GM06990 (cell line): ENCODE results near the gene NCOA1.

Experiments
- DNase-seq: peaks from one replicate; pipeline ENCODE4 v3.0.0-alpha.2; 2011; ENCODE audit not compliant: insufficient read length; ENCODE audit errors: extremely low read depth
- H3K27me3 ChIP-seq: replicated peaks from 2 replicates; pipeline ENCODE4 v1.6.0; 2011; ENCODE audit warnings: low read length; ENCODE audit not compliant: control insufficient read depth, insufficient read depth
- H3K36me3 ChIP-seq: 2 replicates; pipeline ENCODE4 v1.5.1; 2011; ENCODE audit warnings: low read length; ENCODE audit not compliant: control insufficient read depth, insufficient read depth
- H3K4me3 ChIP-seq: replicated peaks from 2 replicates; pipeline ENCODE4 v1.5.1; 2011; ENCODE audit warnings: low read depth, mild to moderate bottlenecking, control low read depth, low read length
- TF ChIP-seq, protein P1 (sequence below): IDR thresholded peaks from 2 replicates; pipeline ENCODE4 v1.5.1; 2011; ENCODE audit warnings: low read length, control low read depth, mild to moderate bottlenecking, inconsistent platforms; ENCODE audit not compliant: insufficient read depth, poor library complexity, severe bottlenecking

Gene NCOA1

DNA sequence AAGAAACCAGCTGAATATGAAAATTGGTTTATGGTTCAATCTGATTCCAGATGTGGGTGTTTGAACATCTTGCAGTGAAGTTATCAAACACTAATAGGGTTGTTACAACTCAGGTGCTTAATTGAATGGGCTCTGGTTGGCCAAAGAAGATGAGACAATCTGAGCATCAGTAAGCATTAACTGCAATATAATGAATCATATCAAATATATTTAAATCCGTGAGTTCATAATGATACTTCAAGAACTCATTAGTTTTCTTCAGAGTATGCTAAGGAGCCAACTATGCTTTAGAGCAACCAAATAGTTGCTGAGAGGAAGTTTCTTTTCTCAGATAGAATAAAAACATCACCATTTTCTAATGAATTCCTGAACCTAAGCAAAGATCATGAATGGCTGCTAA, 79.2 kb downstream of the NCOA1 start:
- DNase-seq, result no peak
- TF ChIP-seq, protein P1, sequence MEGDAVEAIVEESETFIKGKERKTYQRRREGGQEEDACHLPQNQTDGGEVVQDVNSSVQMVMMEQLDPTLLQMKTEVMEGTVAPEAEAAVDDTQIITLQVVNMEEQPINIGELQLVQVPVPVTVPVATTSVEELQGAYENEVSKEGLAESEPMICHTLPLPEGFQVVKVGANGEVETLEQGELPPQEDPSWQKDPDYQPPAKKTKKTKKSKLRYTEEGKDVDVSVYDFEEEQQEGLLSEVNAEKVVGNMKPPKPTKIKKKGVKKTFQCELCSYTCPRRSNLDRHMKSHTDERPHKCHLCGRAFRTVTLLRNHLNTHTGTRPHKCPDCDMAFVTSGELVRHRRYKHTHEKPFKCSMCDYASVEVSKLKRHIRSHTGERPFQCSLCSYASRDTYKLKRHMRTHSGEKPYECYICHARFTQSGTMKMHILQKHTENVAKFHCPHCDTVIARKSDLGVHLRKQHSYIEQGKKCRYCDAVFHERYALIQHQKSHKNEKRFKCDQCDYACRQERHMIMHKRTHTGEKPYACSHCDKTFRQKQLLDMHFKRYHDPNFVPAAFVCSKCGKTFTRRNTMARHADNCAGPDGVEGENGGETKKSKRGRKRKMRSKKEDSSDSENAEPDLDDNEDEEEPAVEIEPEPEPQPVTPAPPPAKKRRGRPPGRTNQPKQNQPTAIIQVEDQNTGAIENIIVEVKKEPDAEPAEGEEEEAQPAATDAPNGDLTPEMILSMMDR, result no peak
- H3K27me3 ChIP-seq, result no peaks in the 10 kb centered on the region
- peaks cover 5% of the 10 kb centered on the region for H3K36me3 ChIP-seq
- no peak overlapping the region for H3K4me3 ChIP-seq

DNA sequence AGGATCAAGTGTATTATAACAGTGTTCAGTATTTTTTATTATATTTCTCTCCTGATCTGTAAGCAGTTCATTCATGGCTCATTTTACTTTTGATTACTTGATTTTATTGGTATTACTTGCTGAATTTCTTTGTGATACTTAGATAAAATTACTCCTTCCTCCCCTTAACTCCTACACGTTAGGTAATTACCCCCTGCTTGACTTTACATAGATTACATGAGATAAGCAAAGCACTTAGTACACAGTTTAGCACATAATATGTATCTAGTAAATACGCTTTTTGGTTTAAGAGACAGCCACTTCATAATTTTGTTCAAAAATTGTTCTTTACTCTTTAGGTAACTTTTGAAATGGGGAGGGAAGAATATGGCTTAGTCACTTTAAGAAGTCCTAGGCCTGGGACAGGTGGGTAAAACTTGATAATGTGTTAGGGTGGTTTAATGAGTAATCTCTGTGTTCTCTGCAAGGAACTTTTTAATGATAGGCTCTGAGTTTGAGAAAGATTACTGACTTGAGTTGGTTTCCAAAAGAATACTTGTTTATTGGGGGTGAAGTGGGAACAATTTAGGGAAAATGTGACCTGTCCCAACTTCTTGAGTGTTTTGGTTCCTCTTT, 80.9 kb downstream of the NCOA1 start:
- Histone ChIP-seq H3K36me3 (no peaks in the 10 kb centered on the region), H3K4me3 (no peak overlapping the region), H3K27me3 (no peaks in the 10 kb centered on the region)
- no peak for DNase-seq
- TF ChIP-seq, protein P1, result no peak

DNA sequence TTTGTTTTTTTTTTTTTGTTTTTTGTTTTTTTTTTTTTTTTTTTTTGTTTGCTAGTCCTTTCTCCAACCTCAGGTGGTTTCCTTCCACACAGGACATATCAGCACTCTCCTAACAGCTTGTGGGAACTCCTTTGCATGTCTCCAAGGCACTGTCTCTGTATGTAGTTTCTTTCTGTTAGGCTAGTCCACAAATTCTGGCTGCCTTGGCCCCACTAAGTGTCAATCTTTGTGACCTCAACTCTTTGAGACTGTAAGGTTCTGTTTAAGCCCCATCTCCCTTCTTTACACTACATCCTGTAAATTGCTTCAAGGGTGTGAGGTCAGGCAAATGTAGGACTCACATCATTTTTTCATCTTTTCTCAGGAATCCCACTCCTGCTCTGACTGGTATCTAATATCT, 85.1 kb downstream of the NCOA1 start:
- TF ChIP-seq, protein P1, result no peak
- Histone ChIP-seq H3K36me3 (no peaks in the 10 kb centered on the region), H3K27me3 (no peaks in the 10 kb centered on the region), H3K4me3 (no peak overlapping the region)
- no peak for DNase-seq

DNA sequence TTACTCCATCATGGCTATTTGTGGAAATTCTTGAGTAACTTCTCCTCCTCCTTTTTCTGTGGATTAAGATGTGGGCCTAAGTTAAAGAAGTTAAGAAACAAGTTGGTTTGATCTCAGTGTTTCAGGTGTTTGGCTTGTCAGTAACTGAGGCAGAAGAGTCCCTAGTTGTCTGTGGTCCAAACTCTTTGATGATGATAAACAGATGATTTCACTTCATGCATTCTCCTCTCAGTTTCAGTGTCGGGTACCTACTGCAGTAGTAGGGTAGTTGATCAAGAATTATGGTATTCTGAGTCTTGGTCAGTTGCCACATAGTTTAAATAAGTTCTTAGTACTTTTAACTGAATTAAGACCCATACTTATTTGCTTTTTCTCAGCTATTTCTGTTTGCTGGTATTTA, 85.6 kb downstream of the NCOA1 start:
- H3K4me3 ChIP-seq, result no peak overlapping the region
- TF ChIP-seq, protein P1, result no peak
- DNase-seq, result no peak
- no peaks in the 10 kb centered on the region for H3K27me3 ChIP-seq
- no peaks in the 10 kb centered on the region for H3K36me3 ChIP-seq

DNA sequence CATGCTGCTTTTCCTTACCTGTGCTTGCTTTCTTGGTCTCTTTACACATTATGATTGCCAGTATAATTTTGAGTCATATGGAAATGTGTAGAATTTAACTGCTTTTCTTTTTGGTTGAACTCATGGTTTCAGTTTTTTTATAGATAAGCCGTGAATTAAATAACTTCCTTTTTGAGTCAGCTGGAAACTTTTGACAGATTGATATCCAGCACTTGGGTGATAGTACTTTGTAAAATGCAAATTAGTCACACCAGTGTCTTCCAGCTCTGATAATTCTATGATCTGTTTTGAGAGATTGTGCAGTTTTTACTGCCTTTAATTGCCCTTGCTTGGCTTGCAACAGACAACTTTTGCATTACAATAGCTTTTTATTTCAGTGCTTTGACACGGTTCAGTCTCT, 86.4 kb downstream of the NCOA1 start:
- H3K4me3 ChIP-seq, result peak overlapping the region; percentile 41
- TF ChIP-seq, protein P1, result no peak
- no peaks in the 10 kb centered on the region for H3K36me3 ChIP-seq
- peak; percentile 64 for DNase-seq
- no peaks in the 10 kb centered on the region for H3K27me3 ChIP-seq
